ENCODE measurements around the gene ELMOD1.

The ELMOD1 gene

GRCh38 chr11:107704451-107704850, 113.5 kb downstream of the ELMOD1 start:
- Histone ChIP-seq H3K9me3 (ENCODE audit: control insufficient read depth, insufficient read depth, low read depth, low read length) (no peaks in the 10 kb centered on the region), H3K36me3 (ENCODE audit: control insufficient read depth in 2 of 2, insufficient read depth in 1 of 2, low read length in 2 of 2) (no peaks in the 10 kb centered on the region), H3K4me3 (ENCODE audit: low read depth, low read length) (no peak overlapping the region), H3K27ac (ENCODE audit: extremely low read depth, low read depth, low read length) (no peak overlapping the region), H3K4me1 (ENCODE audit: control insufficient read depth, insufficient read depth, low read length) (no peaks in the 10 kb centered on the region)
- no peak for TF ChIP-seq ZNF148 (tag by site-specific recombination; IDR thresholded peaks at IDR 0.05; ENCODE audit: borderline replicate concordance)
- POLR2A ChIA-PET: no interaction called here
- CTCF ChIA-PET: interaction anchor here (0.7 to 0.9 kb wide), 2 partner anchors 19 to 66 kb away, joined by 3 read pairs; no protein-coding TSS in a partner anchor

GRCh38 chr11:107705027-107705426, 114.1 kb downstream of the ELMOD1 start:
- H3K9me3 ChIP-seq (ENCODE audit: control insufficient read depth, insufficient read depth, low read depth, low read length): no peaks in the 10 kb centered on the region
- POLR2A ChIA-PET: no interaction called here
- CTCF ChIA-PET: interaction anchor here (0.7 to 0.9 kb wide), 2 partner anchors 20 to 66 kb away, joined by 3 read pairs; no protein-coding TSS in a partner anchor
- H3K36me3 ChIP-seq (ENCODE audit: control insufficient read depth in 2 of 2, insufficient read depth in 1 of 2, low read length in 2 of 2): no peaks in the 10 kb centered on the region
- H3K4me3 ChIP-seq (ENCODE audit: low read depth, low read length): no peak overlapping the region
- no peak overlapping the region for H3K27ac ChIP-seq (ENCODE audit: extremely low read depth, low read depth, low read length)
- no peaks in the 10 kb centered on the region for H3K4me1 ChIP-seq (ENCODE audit: control insufficient read depth, insufficient read depth, low read length)
- TF ChIP-seq ZNF600 (tag by site-specific recombination; IDR thresholded peaks at IDR 0.05): peak; percentile 39; the same call in 1 of the 2 replicates
- TF ChIP-seq KLF7 (tag by site-specific recombination; IDR thresholded peaks at IDR 0.05; ENCODE audit: borderline replicate concordance): no peak
- TF ChIP-seq ZNF660 (tag by site-specific recombination; IDR thresholded peaks at IDR 0.05): peak; percentile 58; the same call in 1 of the 2 replicates
- TF ChIP-seq ZNF10 (tag by site-specific recombination; IDR thresholded peaks at IDR 0.05): peak; percentile 84
- TF ChIP-seq ZEB2 (tag by site-specific recombination; IDR thresholded peaks at IDR 0.05): peak; percentile 40; the same call in 1 of the 2 replicates
- TF ChIP-seq REPIN1 (tag by site-specific recombination; IDR thresholded peaks at IDR 0.05; ENCODE audit: low read depth): no peak
- no peak for TF ChIP-seq ZNF19 (tag by site-specific recombination; IDR thresholded peaks at IDR 0.05; ENCODE audit: low read depth)
- TF ChIP-seq IKZF3 (tag by site-specific recombination; IDR thresholded peaks at IDR 0.05): no peak
- no peak for TF ChIP-seq ZBTB20 (tag by site-specific recombination; IDR thresholded peaks at IDR 0.05)
- TF ChIP-seq ZFP69B (tag by site-specific recombination; IDR thresholded peaks at IDR 0.05): 0 out of 2 replicates have a peak, but pooled peaks have one; percentile 26
- TF ChIP-seq PRDM6 (tag by site-specific recombination; IDR thresholded peaks at IDR 0.05): no peak
- TF ChIP-seq ZBTB21 (tag by site-specific recombination; IDR thresholded peaks at IDR 0.05): peak; percentile 50; the same call in 1 of the 2 replicates
- TF ChIP-seq MEIS1 (CRISPR knock-in tag; IDR thresholded peaks at IDR 0.05; ENCODE audit: borderline replicate concordance): no peak
- TF ChIP-seq PRDM10 (tag by site-specific recombination; IDR thresholded peaks at IDR 0.05): peak; percentile 7; the same call in 1 of the 2 replicates
- TF ChIP-seq, protein P1, sequence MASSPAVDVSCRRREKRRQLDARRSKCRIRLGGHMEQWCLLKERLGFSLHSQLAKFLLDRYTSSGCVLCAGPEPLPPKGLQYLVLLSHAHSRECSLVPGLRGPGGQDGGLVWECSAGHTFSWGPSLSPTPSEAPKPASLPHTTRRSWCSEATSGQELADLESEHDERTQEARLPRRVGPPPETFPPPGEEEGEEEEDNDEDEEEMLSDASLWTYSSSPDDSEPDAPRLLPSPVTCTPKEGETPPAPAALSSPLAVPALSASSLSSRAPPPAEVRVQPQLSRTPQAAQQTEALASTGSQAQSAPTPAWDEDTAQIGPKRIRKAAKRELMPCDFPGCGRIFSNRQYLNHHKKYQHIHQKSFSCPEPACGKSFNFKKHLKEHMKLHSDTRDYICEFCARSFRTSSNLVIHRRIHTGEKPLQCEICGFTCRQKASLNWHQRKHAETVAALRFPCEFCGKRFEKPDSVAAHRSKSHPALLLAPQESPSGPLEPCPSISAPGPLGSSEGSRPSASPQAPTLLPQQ (tag by site-specific recombination; IDR thresholded peaks at IDR 0.05): peak; percentile 59
- no peak for TF ChIP-seq ZNF140 (tag by site-specific recombination; IDR thresholded peaks at IDR 0.05)
- TF ChIP-seq ZNF629 (tag by site-specific recombination; IDR thresholded peaks at IDR 0.05): peak; percentile 86
- TF ChIP-seq YY1 (tag by site-specific recombination; IDR thresholded peaks at IDR 0.05): no peak
- TF ChIP-seq, protein P2, sequence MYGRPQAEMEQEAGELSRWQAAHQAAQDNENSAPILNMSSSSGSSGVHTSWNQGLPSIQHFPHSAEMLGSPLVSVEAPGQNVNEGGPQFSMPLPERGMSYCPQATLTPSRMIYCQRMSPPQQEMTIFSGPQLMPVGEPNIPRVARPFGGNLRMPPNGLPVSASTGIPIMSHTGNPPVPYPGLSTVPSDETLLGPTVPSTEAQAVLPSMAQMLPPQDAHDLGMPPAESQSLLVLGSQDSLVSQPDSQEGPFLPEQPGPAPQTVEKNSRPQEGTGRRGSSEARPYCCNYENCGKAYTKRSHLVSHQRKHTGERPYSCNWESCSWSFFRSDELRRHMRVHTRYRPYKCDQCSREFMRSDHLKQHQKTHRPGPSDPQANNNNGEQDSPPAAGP (tag by site-specific recombination; IDR thresholded peaks at IDR 0.05): no peak
